OCI-LY1 (cell line): ENCODE measurements around the gene TRIM31.

Source experiments
- CTCF ChIP-seq: fragments of 200-600 bp; sonication (generic), shearing (Covaris generic); IDR thresholded peaks from 2 replicates; pipeline ENCODE4 v1.5.1; 2017; ENCODE audit warnings: mild to moderate bottlenecking, antibody characterized with exemption, low read length, moderate library complexity, mixed read lengths
- EZH2 ChIP-seq: fragments of 200-600 bp; sonication (generic), shearing (Covaris generic); IDR thresholded peaks from 2 replicates; pipeline ENCODE4 v1.8.0; 2017; ENCODE audit warnings: borderline replicate concordance, mixed run types, mild to moderate bottlenecking, antibody characterized with exemption, low read length, moderate library complexity, mixed read lengths

GRCh38 chr6:30071858-30072257 lies 41.0 kb downstream of the TRIM31 start:
- TF ChIP-seq CTCF (no peak), EZH2 (no peak)
